HG03135 (cell line): ENCODE results near the gene NFIB.
A peak's percentile ranks its signal among the peaks of the same experiment; 100 is the strongest.

Source experiments
- ATAC-seq: cut with Tn5 transposase; IDR thresholded peaks from one replicate; pipeline ENCODE4 v1.9.1; 2021; ENCODE audit warnings: mild to moderate bottlenecking, moderate library complexity; ENCODE audit not compliant: unreplicated experiment

Gene NFIB

DNA sequence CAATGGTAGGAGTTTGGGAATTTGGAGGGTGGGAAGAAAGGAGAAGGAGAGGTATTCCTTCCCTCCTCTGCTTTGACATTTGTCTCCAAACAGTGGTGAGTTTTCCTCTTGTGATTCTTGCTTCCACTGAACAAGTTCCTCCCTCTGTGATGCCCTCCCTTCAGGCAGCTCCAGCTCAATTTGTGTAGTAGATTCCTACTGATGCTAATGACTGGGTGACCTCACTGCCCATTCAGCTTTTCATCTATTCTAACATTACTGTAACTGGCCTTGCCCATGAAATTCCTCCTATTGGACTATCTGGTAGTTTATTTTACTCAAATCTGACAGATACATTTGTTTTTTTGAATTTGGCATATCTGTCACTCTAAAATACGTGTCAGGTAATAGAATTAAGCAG is 121.4 kb downstream of the NFIB start:
- no peak for ATAC-seq

GRCh38 chr9:14191512-14191911 is 122.4 kb downstream of the NFIB start:
- ATAC-seq: no peak

DNA sequence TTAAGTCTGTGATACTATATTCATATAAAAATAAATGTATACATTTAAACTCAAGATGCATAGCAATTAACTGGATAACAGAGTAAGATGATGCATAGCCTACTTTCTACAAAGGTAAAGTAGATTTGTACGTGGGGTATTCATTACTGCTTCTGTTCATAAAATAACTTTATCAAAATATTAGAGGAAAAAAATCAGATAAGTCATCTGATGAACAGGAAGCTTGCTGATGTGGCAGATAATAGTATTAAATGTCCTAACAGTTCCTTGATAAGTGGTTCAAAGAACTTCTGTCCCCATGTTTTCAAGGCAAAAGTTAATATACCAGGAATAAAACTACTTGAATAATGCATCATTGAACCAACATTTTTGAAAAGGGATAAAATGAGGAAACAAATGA is 123.7 kb downstream of the NFIB start:
- ATAC-seq: no peak

GRCh38 chr9:14189578-14189977 is 124.4 kb downstream of the NFIB start:
- ATAC-seq: no peak

DNA sequence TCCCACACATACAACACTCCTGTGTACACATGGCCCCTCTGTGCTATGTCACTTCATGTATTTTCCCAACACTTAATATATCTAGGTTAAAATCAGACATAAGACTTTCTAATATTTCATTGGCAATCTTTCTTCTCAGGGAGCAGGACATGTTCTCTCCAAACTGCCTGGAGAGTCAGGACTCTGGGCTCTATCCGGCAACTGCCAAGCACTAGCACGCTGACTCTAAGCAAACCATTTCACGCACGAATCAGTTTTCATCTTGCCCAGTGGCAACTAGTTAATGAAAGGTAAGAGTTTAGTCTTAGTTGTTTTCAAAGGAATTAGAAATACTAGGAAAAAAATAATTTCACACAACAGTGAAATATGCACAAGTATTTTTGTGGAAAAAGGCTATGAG is 124.8 kb downstream of the NFIB start:
- no peak for ATAC-seq

DNA sequence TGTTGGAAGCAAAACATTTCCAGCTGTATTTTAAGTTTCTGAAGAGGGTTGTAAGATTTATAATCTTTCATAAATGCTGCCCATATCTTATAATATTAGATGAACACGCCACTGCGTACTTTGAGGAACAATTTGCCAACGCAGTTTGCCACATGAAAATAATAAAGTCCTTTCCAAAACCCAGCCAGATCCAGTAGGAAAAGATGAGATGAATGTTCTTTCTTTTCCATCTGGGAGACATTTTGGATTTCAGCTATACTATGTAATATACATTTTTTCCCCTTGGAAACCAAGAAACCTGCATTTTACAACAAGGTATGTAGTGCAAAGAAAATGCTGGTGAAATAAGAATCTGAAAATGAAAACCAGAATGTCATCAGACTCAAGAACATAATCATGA is 125.4 kb downstream of the NFIB start:
- no peak for ATAC-seq

DNA sequence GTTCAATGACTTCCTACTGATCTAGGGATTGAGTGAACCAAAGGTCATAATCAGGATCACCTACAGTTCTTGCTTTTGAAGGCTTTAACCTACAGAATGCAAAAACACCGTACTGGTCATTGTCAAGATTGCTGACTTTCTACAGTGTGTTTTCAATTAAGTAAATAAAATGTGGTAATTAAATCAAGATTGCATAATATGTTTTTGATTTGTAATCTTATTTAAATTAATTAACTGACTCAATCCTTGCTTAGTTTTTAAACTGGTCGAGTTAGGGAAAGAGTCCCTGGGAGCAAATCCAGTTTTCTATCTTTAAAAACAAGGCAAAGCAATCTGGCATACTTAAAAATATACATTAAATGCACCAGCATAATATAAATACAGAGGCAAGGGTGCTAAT is 125.9 kb downstream of the NFIB start:
- no peak for ATAC-seq

GRCh38 chr9:14186096-14186495 is 127.8 kb downstream of the NFIB start:
- no peak for ATAC-seq

DNA sequence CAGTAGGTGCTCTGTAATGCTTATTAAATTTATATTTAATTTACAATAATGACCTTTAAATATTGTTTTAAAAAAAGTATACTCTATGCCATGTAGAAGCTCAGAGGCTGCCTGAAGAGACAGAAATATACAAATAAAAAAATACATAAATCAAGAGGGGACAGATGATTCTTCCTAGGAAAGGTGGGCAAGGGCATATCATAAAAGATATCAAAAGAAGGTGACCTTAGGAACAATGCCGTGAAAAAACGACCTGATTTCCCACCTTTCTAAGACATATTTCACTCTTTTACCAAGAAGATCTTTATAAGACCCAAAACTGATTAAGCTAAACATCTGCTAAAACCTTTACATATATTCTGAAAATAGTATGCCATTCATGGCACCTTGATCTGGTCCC is 128.9 kb downstream of the NFIB start:
- no peak for ATAC-seq

DNA sequence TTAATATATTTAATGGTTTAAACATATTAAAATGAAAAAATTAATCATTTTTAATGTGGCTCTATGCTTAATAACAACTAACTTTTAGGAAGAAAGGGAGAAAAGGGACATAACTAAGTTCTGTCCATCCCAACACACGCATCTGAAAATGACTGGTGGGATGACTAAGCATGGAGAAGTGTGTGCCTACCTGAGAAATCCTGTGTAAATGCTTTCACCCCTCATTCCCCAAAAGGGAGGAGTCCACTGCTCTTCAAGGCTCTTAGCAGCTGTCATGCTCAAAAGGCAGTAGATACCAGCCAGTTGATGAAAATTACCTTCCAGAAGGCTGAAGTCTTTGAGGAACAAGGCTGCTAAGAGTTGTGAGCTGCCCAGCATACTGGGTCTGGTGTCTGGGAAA is 130.9 kb downstream of the NFIB start:
- ATAC-seq: no peak

DNA sequence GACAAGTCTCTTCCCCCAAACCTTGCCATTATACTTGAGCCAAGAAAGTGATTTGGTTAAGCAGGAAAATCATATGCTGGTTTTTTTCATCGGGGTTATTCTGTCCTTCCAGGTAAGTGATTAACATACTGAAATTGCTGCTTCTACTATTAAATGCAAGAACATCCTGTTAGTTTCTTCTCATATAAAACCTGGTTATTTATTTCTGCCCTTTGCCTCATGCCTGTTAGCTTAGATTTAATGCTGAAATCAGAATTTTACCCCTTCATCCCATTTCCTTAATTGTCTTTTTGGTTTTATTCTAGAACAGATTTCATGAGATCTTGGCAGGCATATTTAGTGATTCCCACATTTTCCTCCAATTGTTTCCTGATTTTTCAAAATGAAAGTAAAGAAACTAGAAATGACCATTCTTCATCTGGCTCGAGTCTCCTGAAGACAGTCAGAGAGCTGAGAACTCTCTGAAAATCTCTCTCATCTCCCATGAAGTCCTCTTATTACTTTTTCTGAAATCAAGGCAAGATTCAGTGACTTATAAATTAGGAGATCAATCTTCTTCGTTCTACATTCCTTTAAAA is 132.9 kb downstream of the NFIB start:
- ATAC-seq: no peak

DNA sequence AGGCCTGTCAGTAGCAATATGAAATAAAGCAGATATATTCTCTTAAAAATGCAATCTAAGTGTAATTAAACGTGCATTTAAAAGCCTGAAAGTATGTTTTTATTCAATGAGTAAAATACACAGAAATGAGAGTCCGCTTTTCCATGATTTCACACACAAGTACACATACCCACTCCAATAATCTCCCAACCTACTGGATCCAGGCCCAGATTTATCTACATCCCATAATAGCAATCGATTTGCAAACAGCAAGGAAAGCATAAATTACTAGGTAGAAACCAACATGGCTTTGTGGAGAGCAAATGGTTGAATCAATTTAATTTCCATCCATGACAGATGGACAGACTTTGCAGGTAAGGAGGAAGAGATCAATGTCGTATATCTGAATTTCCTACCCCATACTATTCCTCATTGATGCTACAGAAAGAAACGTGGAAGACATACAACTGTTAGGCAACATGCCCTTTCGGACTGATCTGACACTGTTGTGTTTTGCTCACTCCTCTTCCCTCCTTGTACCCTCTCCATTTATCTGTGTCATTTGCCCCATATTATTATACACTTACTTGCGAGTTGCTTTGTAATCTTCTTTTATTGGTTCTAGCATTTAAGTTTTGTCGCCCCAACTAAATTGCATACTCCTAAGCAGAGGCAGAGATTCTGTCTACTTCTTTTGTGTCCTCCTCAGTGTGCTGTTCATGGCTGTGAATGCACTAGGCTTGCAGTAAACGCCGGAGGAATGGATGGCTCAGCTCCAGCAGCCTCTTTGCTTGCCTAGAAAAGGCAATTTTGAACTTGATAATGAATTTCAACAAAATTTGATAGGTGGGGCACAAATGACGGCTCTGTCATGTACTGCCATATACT is 133.6 kb downstream of the NFIB start:
- ATAC-seq: no peak

DNA sequence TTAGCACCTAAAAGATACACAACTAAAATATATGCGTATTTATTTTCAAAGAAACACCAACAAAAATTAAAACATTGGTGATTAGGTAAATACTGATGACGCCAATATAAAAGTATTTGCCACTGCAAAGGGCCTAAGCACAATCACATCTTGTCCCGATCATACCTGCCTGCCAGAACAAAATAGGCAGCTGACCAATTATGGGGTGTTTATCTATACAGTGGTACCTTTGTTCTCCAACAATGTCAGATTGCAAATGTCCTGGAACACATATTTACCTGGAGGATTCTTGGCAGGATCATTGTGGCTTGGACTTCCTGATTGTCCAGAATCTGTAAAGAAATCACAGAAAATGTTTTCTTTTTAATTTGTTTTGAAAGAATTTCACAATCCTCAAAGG is 134.5 kb downstream of the NFIB start:
- ATAC-seq: no peak

DNA sequence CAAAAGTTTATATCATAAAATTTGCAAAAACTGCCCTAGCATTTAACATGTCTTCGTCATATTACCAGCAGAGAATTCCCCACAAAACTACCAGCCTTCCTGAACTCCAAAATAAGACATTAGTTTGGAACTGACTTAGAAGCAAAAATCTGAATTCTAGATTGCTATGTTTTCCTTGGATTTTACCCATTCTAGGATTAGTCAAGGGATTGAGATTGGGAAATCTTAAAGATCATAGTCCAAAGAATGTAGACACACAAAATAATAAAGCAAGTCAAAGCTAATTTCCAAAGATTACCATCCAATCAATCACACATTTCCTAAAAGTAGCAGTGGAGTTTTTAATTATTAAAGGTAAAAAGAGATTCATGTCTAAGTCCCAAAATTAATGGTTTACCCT is 138.2 kb downstream of the NFIB start:
- no peak for ATAC-seq

GRCh38 chr9:14173713-14174112 is 140.2 kb downstream of the NFIB start:
- ATAC-seq: no peak

- peak; percentile 74 for ATAC-seq
These were observed 142.9 kb downstream of the NFIB start for GRCh38 chr9:14170973-14171596.

- ATAC-seq: peak; percentile 22
These were observed 143.5 kb downstream of the NFIB start for GRCh38 chr9:14170392-14170931.

DNA sequence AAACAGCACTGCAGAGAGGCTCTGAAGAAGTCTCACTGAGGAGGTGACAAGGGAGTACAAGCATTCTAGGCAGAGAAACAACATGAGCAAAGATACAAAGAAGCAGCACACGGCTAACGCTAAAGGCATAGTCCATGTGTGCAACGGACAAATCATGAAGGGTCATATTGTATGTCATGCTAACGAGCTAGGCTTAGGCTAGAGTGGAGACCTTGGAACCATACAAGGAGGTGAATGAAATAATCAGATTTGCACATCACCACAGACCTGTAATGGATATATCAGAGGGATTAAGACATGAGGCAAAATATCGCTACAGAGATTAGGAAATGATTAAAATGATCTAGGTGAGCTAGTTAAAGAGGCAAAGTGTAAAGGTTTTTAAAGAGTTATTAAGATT is 145.6 kb downstream of the NFIB start:
- ATAC-seq: no peak

GRCh38 chr9:14165376-14166035 is 148.4 kb downstream of the NFIB start:
- no peak for ATAC-seq

GRCh38 chr9:14164908-14165307 is 149.0 kb downstream of the NFIB start:
- no peak for ATAC-seq

DNA sequence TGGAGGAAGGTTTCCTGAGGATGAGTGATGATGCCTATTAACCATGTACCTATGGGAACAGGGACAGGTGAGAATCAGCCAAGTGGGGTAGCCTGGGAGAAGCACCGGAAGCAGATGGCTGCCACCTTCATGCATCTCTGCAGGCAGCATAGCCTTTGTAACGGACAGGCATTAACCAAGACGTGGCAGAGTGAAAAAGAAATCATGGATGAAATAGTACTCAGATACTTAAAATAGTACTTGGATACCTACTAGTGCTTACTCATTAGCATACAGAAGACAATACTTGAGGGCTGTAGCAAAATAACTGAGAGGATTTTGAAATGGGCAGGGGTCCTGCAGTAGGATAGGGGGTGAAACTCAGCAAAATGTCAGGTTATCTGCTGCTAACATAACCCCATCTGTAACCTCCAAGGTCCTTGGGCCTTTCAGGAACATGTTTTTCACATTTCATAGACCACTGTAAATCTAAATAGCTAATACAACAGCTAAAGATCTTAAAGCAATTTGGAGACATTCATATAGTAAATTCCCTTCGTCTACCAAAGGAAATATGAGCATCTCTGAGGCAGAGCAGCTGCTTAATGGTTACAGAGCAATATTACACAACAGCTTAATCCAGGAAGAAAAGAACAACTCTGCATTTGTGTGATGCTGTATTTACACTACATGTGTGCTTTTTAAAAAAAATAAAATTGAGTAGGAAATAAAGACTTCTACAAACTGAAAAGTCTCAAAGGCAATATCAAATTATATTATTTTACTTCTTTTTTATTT is 154.3 kb downstream of the NFIB start:
- ATAC-seq: no peak
